ENCODE data around the gene COL21A1. TPM values are rescaled to one million over a fixed set of nuclear protein-coding genes. Genes with fewer than 3 reads are reported as not detected.

COL21A1 gene
- total RNA-seq, 1 donor from 2014 or later = 16.8 TPM

DNA sequence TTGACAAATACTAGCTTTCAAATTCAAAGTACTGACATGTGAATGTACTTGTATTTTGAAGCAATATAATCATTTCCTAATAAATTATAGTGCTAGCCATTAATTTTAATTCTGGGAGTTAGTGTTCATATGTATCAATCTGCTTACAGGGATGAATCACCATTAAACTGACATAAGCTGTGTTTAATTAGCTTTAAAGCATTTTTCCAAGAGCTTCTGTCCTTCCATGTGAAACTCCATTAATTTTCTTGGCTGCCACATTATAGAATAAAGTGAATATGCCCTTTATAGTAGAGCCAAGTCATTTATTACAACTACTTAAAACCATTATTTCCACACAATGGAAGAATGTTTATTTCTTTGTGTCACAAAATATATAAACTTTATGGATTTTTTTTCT is 150.8 kb downstream of the COL21A1 start:
- DNase-seq (ENCODE audit: low spot score, unreplicated experiment) = no peak
- no peak overlapping the region for H3K4me3 Mint-ChIP-seq (ENCODE audit: low read depth)
- peaks cover 1% of the 10 kb centered on the region for H3K36me3 Mint-ChIP-seq (ENCODE audit: insufficient read depth)
- no peaks in the 10 kb centered on the region for H3K4me1 Mint-ChIP-seq (ENCODE audit: low read depth)
- peaks cover 8% of the 10 kb centered on the region for H3K9me3 Mint-ChIP-seq (ENCODE audit: low read depth)
- H3K27me3 Mint-ChIP-seq = no peaks in the 10 kb centered on the region
- TF ChIP-seq, protein P1, sequence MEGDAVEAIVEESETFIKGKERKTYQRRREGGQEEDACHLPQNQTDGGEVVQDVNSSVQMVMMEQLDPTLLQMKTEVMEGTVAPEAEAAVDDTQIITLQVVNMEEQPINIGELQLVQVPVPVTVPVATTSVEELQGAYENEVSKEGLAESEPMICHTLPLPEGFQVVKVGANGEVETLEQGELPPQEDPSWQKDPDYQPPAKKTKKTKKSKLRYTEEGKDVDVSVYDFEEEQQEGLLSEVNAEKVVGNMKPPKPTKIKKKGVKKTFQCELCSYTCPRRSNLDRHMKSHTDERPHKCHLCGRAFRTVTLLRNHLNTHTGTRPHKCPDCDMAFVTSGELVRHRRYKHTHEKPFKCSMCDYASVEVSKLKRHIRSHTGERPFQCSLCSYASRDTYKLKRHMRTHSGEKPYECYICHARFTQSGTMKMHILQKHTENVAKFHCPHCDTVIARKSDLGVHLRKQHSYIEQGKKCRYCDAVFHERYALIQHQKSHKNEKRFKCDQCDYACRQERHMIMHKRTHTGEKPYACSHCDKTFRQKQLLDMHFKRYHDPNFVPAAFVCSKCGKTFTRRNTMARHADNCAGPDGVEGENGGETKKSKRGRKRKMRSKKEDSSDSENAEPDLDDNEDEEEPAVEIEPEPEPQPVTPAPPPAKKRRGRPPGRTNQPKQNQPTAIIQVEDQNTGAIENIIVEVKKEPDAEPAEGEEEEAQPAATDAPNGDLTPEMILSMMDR (IDR thresholded peaks at IDR 0.05; ENCODE audit: unreplicated experiment) = no peak
- no peak overlapping the region for H3K27ac Mint-ChIP-seq

DNA sequence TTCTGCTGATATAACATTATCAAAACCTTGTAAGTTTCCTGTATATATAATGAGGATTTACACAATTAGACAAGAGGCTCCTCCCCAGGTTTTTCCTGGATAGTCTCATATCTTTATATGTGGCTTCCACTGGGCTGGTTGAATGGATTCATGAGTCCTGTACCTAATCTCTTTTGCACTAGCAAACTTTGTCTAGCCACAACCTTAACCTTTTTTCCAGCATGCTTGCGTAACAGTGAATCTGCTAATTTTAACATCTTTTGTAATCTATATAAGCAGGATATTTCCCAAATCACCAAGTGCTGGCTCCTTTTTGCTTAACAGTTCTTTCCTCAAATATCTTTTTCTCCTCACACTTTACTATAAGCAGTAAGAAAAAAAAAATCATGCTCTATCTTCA is 153.6 kb downstream of the COL21A1 start:
- H3K36me3 Mint-ChIP-seq (ENCODE audit: insufficient read depth) = no peaks in the 10 kb centered on the region
- H3K4me3 Mint-ChIP-seq (ENCODE audit: low read depth) = no peak overlapping the region
- no peak overlapping the region for H3K27ac Mint-ChIP-seq
- H3K27me3 Mint-ChIP-seq = no peaks in the 10 kb centered on the region
- TF ChIP-seq, protein P1 (IDR thresholded peaks at IDR 0.05; ENCODE audit: unreplicated experiment) = no peak
- peaks cover 4% of the 10 kb centered on the region for H3K9me3 Mint-ChIP-seq (ENCODE audit: low read depth)
- H3K4me1 Mint-ChIP-seq (ENCODE audit: low read depth) = no peaks in the 10 kb centered on the region
- DNase-seq (ENCODE audit: low spot score, unreplicated experiment) = no peak

DNA sequence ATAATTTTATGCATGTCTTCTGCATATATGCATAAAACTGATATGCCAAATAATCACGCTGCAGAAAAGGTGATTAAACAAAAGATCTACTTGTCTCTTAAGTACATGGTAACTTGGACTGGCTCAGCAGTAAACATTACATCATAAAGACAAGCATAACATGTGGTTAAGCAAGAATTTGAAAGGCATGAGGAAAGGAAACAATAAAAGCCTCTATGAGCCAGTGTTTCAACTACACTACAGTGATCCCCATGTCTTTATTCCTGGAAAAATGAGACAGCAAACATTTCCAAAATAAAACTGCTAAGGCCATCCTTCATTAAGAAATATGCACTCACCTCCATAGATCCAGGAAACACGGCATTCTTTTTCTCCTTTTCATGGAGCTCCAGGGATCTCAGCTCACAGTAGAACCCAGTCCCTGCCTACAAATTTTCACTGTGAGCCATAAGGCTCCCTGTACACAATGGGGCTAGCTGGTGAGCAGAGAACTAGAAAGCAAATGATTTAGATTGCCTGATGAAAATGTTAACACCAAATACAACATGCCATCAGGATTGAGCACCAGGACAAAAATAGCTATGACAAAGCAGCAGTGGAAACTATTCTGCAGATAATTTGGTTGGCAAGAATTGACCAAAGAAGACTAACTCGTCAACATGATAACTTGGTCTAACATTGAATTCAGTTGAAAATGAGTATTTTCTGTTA is 156.1 kb downstream of the COL21A1 start:
- Mint-ChIP-seq H3K9me3 (ENCODE audit: low read depth) (peaks cover 4% of the 10 kb centered on the region), H3K27me3 (no peaks in the 10 kb centered on the region), H3K4me1 (ENCODE audit: low read depth) (no peaks in the 10 kb centered on the region), H3K4me3 (ENCODE audit: low read depth) (no peak overlapping the region), H3K27ac (no peak overlapping the region), H3K36me3 (ENCODE audit: insufficient read depth) (no peaks in the 10 kb centered on the region)
- no peak for DNase-seq (ENCODE audit: low spot score, unreplicated experiment)
- TF ChIP-seq, protein P1 (IDR thresholded peaks at IDR 0.05; ENCODE audit: unreplicated experiment) = no peak

DNA sequence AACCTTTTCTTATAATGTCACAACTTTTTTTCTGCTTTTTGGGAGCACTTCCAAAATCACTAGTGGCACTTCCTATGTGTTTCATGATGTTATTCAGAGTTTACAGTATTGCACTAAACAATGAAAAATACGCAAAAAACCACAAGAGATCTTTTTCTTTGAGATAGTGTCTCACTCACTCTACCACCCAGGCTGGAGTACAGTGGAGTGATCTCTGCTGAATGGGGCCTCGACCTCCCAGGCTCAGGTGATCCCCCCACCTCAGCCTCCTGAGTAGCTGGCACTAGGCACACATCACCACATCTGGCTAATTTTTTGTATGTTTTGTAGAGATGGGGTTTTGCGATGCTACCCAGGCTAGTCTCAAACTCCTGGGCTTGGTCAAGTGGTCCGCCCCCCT is 158.7 kb downstream of the COL21A1 start:
- Mint-ChIP-seq H3K4me1 (ENCODE audit: low read depth) (peaks cover 3% of the 10 kb centered on the region), H3K4me3 (ENCODE audit: low read depth) (no peak overlapping the region), H3K36me3 (ENCODE audit: insufficient read depth) (no peaks in the 10 kb centered on the region), H3K27ac (no peak overlapping the region), H3K9me3 (ENCODE audit: low read depth) (peaks cover 4% of the 10 kb centered on the region), H3K27me3 (no peaks in the 10 kb centered on the region)
- TF ChIP-seq, protein P1 (IDR thresholded peaks at IDR 0.05; ENCODE audit: unreplicated experiment) = no peak
- no peak for DNase-seq (ENCODE audit: low spot score, unreplicated experiment)

DNA sequence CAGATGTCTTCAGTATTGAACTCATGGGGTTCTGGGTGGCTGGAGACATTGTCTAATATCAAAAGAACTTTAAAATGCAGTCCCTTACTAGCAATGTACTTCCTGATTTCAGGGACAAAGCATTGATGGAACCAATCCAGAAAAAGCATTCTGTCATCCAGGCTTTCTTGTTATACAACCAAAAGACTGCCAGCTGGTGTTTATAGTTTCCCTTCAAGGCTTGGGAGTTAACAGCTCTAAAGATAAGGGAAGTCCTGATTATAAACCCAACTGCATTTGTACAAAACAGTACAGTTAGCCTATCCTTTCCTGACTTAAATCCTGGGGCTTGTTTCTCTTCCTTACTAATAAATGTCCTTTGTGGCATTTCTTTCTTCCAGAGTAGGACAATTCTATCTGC is 160.0 kb downstream of the COL21A1 start:
- H3K4me3 Mint-ChIP-seq (ENCODE audit: low read depth) = no peak overlapping the region
- DNase-seq (ENCODE audit: low spot score, unreplicated experiment) = no peak
- no peaks in the 10 kb centered on the region for H3K27me3 Mint-ChIP-seq
- H3K36me3 Mint-ChIP-seq (ENCODE audit: insufficient read depth) = no peaks in the 10 kb centered on the region
- TF ChIP-seq, protein P1 (IDR thresholded peaks at IDR 0.05; ENCODE audit: unreplicated experiment) = no peak
- no peak overlapping the region for H3K27ac Mint-ChIP-seq
- peaks cover 3% of the 10 kb centered on the region for H3K4me1 Mint-ChIP-seq (ENCODE audit: low read depth)
- H3K9me3 Mint-ChIP-seq (ENCODE audit: low read depth) = no peaks in the 10 kb centered on the region

All from progenitor cell of endocrine pancreas (in vitro differentiated cells).